ENCODE measurements around the gene RFC4.
"Not testable (repeated sequence)": the region's sequence is repeated elsewhere in the genome, so short reads cannot be mapped to it uniquely, and the experiment has no call there.

Gene RFC4

GRCh38 chr3:186824430-186825139 is 18.3 kb upstream of the RFC4 start:
- no peak for DNase-seq

GRCh38 chr3:186823386-186823785 is 17.1 kb upstream of the RFC4 start:
- no peak for DNase-seq

- DNase-seq, result not testable (repeated sequence)
Measured at GRCh38 chr3:186822388-186822759, 16.1 kb upstream of the RFC4 start.

GRCh38 chr3:186821429-186822387 is 15.4 kb upstream of the RFC4 start:
- DNase-seq, result no peak

DNA sequence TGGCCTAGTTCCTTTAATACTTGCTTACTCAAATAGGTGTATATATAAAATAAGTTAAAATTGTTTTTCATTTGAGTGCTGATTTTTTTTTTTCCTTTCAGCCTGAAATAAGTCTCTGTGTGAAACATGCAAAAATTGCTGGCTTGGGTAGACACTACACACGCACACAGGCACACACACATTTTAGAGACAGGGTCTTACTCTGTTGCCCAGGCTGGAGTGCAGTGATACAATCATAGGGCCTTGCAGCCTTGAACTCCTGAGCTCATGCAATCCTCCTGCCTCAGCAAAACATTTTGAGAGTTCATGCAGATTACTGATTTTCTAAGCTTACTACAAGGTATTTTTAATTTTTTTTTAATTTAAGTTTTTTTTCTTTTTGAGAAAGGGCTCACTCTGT is 12.7 kb upstream of the RFC4 start:
- no peak for DNase-seq

DNA sequence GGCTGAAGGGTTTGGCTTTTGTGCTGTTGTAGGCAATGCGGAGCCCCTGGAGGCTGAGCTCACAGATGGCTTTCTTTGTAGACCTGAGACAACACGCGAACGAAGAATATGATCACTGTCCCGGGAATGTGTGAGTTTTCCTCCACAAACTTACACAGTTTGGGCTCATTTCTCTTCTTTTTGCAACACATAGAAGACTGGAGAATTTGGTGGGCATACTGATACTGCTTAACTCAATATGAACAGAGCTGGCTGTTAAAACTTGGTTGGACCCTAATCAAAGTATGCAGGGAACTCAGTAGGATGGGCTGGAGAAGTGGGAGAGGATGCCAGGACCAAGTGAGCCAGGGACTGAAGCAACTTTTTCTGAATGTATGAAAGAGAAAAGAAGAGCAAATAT is 12.2 kb upstream of the RFC4 start:
- DNase-seq, result no peak

DNA sequence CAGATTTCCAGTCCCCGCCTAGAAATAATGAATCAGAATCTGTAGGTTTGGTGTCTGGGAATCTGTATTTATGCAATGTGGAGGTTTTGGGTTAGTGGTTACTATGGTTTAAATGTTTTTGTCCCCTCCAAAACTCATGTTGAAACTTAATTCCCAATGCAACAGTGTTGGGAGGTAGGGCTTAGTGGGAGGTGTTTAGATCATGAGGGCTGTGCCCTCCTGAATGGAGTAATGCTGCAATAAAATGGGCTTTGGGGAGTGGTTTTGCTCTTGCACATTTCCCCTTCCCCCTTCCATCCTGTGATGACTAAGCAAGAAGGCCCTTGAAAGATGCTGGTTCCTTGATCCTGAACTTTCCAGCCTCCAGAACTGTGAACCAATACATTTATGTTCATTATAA is 9.2 kb upstream of the RFC4 start:
- DNase-seq, result no peak

- no peak for DNase-seq
Measured at GRCh38 chr3:186814100-186814499, 7.8 kb upstream of the RFC4 start.

- DNase-seq, result not testable (repeated sequence)
Measured at GRCh38 chr3:186811313-186811712, 5.0 kb upstream of the RFC4 start.

DNA sequence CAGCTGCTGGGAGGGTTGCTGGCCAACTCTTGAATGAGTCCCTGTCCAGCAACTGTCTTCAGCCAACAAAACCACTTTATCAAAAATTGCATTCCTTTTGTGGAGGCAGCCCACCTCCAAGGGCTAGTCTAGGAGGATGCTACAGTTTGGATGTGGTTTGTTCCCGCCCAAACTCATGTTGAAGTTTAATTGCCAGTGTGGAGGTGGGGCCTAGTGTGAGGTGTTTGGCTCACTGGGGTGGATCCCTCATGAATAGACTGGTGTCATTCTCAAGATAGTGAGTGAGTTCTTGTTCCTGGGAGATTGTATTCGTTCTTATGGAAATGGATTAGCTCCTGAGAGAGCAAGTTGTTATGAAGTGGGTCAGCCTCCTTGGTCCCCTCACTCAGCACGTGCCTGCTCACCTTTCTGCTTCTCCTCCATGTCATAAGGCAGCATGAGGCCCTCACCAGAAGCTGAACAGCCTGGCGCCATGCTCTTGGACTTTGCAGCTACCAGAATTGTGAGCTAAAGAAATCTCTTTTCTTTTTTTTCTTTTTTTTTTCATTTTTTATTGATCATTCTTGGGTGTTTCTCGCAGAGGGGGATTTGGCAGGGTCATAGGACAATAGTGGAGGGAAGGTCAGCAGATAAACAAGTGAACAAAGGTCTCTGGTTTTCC is 4.2 kb upstream of the RFC4 start:
- no peak for DNase-seq

DNA sequence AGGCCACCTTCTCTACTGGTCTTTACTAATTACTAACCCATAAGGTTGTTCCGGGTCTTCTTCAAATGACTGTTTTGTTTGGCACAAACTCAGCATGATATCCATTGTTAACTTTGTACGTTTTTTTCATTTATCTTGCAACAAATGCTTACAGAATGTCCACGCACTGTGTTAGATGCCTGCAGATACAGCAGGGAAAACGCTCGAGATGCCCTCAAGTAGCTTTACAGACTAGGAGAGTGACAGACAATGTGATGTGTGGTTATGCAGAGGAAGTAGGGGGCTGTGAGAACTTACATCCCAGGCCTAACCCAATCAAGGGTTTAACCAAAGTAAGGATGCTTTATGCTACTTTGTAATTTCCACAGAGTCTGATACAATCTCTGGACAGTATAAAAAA is 949 bp upstream of the RFC4 start:
- no peak for DNase-seq

DNA sequence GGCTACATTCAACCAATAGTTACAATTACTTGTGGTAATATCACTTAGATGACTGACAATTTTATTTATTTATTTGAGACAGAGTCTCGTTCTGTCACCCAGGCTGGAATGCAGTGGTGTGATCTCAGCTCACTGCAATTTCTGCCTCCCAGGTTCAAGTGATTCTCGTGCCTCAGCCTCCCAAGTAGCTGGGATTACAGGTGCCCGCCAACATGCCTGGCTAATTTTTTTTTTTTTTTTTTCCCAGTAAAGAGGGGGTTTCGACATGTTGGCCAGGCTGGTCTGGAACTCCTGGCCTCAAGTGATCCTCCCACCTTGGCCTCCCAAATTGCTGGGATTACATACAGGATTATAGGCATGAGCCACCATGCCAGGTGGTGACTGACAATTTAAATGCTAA is 2.8 kb downstream of the RFC4 start:
- not testable (repeated sequence) for DNase-seq

GRCh38 chr3:186802701-186803100 is 3.6 kb downstream of the RFC4 start:
- DNase-seq, result no peak

DNA sequence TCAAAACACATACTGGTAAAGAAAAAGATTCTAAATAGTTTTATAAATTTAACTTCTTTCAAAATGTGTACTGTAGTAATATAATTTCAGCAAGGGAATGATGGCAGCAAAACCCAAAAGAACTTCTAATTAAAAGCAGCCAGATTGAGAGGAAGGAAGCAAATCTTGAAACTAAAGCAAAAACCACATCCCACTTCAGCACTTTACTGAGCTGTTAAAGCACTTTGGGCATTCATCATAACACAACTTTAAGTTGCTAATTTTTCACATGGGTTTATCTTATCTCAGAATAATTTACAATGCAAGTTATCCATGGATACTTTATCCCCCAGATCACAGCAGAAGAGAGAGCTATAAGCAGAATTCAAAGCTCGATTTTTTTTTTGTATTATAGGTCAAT is 6.0 kb downstream of the RFC4 start:
- DNase-seq, result no peak

DNA sequence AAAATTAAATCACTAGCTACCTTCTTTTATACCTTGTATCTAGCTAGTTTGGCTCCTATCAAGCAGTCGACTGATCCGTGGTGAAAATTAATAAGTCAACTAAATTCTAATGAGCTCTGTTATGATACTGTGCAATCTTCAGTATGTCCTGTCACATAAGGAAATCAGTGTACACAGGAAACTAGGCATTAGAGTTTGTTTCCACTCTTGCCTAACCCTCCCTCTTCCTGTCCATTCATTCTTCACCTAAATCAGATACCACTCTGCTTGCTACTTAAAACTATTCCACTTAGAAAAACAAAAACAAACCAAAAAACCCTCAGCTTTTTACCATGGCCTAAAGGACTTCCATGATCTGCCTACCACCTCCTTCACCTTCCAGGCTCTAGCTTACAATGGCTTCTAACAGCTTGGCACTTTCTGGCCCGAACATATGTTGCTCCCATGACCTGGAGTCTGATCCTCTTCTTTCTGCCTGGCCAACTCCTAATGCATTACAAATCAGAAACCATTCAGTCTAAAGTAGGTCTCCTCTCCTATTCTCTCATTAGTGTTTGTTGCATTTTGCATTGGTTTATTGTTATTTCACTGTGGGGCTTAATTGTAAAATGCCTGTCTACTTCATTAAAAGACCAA is 7.9 kb downstream of the RFC4 start:
- DNase-seq, result no peak

GRCh38 chr3:186790261-186790981 is 15.9 kb downstream of the RFC4 start:
- DNase-seq, result no peak

DNA sequence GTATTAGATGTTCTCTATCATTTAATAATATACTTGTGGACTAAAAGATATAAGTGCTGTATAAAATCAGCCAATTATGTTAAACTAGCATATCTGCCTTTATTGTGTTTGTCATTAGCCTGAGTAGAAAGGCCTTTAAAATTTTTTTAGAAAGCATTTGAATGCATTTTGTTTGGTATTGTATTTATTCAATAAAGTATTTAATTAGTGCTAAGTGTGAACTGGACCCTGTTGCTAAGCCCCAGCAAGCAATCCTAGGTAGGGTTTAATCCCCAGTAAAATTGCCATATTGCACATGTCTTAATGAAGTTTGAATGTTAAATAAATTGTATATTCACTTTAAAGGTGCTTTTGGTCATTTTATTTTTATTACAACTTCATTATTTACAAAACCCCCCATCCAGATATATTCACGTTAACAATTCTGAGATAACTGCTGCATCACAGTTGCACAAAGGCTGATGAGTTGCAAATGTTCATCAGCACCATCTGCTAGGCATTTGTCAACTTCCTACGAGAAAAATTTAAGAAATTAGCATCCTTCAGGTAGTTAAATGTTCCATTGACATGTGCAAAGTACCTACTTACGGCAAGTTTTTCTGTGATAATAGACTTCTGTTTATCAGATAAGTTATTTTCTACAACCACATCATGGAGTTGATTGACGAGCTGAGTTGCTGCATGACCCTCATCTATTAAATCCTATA is 16.6 kb downstream of the RFC4 start:
- DNase-seq, result no peak

GRCh38 chr3:186788482-186789370 is 17.6 kb downstream of the RFC4 start:
- DNase-seq, result no peak

- no peak for DNase-seq
Measured at GRCh38 chr3:186787642-186788481, 18.4 kb downstream of the RFC4 start.

DNA sequence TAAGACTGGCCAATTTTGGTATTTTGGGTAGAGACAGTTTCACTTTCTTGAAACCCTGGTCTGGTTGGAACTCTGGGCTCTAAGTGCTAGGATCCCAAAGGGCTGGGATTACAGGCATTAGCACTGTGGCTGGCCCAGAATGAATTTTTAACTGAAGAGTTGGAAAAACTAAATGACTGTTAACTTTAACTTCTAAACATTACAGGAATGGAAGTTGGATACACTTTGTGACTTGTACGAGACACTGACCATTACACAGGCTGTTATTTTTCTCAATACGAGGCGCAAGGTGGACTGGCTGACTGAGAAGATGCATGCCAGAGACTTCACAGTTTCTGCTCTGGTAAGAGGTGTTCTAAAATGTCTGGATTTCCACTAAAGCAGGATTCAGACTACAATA is 19.4 kb downstream of the RFC4 start:
- no peak for DNase-seq

All from NK-92 treated with Interleukin-12 subunit alpha and Interleukin-12 subunit beta, amount 100 ng/mL, for 24 hours (cell line).